NT2/D1 (cell line): ENCODE results near the gene TTC3.

ENCODE experiments used
- DNase-seq: peaks from one replicate; pipeline ENCODE4 v3.0.0-alpha.2; 2011; ENCODE audit warnings: low read depth, low spot score
- H3K27me3 ChIP-seq: 2 replicates; pipeline ENCODE4 v1.6.0; 2011; ENCODE audit warnings: mild to moderate bottlenecking; ENCODE audit not compliant: insufficient read length, insufficient read depth
- H3K36me3 ChIP-seq: 2 replicates; pipeline ENCODE4 v1.6.1; 2011; ENCODE audit warnings: mild to moderate bottlenecking, low read length, mixed read lengths; ENCODE audit not compliant: insufficient read depth, insufficient read length
- H3K4me1 ChIP-seq: 2 replicates; pipeline ENCODE4 v1.5.1; 2011; ENCODE audit not compliant: insufficient read depth, insufficient read length
- H3K4me3 ChIP-seq: 2 replicates; pipeline ENCODE4 v1.5.1; 2011; ENCODE audit warnings: low read depth; ENCODE audit not compliant: insufficient read length
- H3K9ac ChIP-seq: 2 replicates; pipeline ENCODE4 v1.6.0; 2011; ENCODE audit warnings: low read depth; ENCODE audit not compliant: insufficient read length
- H3K9me3 ChIP-seq: 2 replicates; pipeline ENCODE4 v1.5.1; 2011; ENCODE audit warnings: mild to moderate bottlenecking, low read length; ENCODE audit not compliant: insufficient read depth
- SUZ12 ChIP-seq: IDR thresholded peaks from 2 replicates; pipeline ENCODE4 v1.6.1; 2011; ENCODE audit not compliant: insufficient read length, insufficient read depth; ENCODE audit errors: extremely low read depth
- YY1 ChIP-seq: IDR thresholded peaks from 2 replicates; pipeline ENCODE4 v1.6.1; 2011; ENCODE audit not compliant: insufficient read length, insufficient read depth
- ZNF274 ChIP-seq: IDR thresholded peaks from 2 replicates; pipeline ENCODE4 v1.6.1; 2011; ENCODE audit warnings: mild to moderate bottlenecking, low read depth, low read length

The TTC3 gene

GRCh38 chr21:37166733-37167132 lies 93.7 kb downstream of the TTC3 start:
- no peaks in the 10 kb centered on the region for H3K27me3 ChIP-seq
- no peak overlapping the region for H3K4me3 ChIP-seq
- TF ChIP-seq ZNF274: no peak
- no peak for TF ChIP-seq YY1
- no peak for TF ChIP-seq SUZ12
- H3K9me3 ChIP-seq: no peaks in the 10 kb centered on the region
- H3K36me3 ChIP-seq: peaks cover 76% of the 10 kb centered on the region
- H3K4me1 ChIP-seq: no peaks in the 10 kb centered on the region
- H3K9ac ChIP-seq: no peak overlapping the region
- peak; percentile 16 for DNase-seq

GRCh38 chr21:37168666-37169065 lies 95.6 kb downstream of the TTC3 start:
- H3K4me3 ChIP-seq: no peak overlapping the region
- H3K36me3 ChIP-seq: peaks cover 72% of the 10 kb centered on the region
- no peak for DNase-seq
- TF ChIP-seq SUZ12: no peak
- no peak for TF ChIP-seq YY1
- no peak for TF ChIP-seq ZNF274
- H3K4me1 ChIP-seq: no peaks in the 10 kb centered on the region
- no peaks in the 10 kb centered on the region for H3K27me3 ChIP-seq
- no peak overlapping the region for H3K9ac ChIP-seq
- no peaks in the 10 kb centered on the region for H3K9me3 ChIP-seq

DNA sequence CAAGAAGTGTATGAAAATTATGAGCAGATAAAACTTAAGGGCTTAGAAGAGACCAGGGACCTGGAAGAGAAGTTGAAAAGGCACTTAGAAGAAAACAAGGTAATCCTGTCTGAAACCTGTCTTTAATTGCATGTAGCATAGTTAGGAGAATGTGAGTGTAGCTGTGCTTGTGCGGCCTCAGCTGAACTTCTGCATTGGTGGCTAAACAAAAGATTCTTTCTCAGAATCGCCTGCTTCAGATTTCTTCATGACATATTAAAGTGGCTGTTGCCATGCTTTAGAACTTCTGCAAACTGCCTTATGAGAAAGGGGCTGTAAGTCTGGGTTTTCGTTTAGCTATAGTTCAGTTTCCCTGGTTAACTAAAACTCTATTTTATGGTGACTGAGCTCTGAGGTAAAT lies 99.6 kb downstream of the TTC3 start:
- Histone ChIP-seq H3K4me3 (no peak overlapping the region), H3K9me3 (no peaks in the 10 kb centered on the region), H3K4me1 (no peaks in the 10 kb centered on the region), H3K27me3 (no peaks in the 10 kb centered on the region), H3K36me3 (peaks cover 65% of the 10 kb centered on the region), H3K9ac (no peak overlapping the region)
- TF ChIP-seq SUZ12 (no peak), ZNF274 (no peak), YY1 (no peak)
- DNase-seq: no peak

DNA sequence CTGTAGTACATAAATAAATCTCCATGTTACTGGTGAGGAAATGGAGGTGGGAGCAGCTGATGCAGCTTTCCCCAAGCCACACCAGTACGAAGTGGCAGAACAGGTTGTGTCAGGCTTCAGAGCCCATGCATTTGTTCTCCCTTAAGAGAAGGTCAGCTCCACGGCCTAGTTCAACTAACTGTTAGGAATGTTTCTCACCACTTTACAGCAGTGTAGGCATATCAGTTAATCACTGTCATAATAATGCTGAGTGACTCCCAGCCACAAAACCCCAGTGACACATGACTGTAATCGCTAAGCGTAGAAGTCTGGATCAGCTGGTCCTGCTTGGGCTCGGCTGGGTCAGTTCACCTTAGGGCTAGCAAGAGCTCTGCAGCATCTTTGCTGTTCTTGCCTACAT lies 103.7 kb downstream of the TTC3 start:
- Histone ChIP-seq H3K9ac (no peak overlapping the region), H3K27me3 (no peaks in the 10 kb centered on the region), H3K36me3 (peaks cover 71% of the 10 kb centered on the region), H3K9me3 (no peaks in the 10 kb centered on the region), H3K4me3 (no peak overlapping the region), H3K4me1 (no peaks in the 10 kb centered on the region)
- no peak for TF ChIP-seq ZNF274
- no peak for TF ChIP-seq YY1
- TF ChIP-seq SUZ12: no peak
- no peak for DNase-seq

DNA sequence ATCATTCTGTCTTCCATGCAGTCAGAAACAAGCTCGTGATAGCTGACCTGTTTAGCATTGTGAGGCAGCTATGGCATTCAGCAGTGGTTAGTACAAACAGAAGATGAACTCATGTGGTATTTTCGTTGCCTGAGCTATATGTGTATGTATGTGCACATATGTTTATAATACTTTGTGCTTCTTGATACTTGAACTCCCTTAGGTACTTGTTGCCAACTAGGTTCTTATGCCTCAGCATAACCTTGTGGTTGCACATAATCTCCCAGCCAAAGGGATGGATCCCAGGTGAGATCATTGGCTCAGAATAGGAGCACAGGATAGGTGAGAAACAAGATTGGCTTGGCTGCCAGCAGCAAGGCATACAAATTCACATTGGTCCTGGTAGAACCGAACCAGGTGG lies 108.0 kb downstream of the TTC3 start:
- Histone ChIP-seq H3K4me3 (no peak overlapping the region), H3K27me3 (no peaks in the 10 kb centered on the region), H3K9me3 (no peaks in the 10 kb centered on the region), H3K4me1 (no peaks in the 10 kb centered on the region), H3K9ac (no peak overlapping the region), H3K36me3 (peaks cover 78% of the 10 kb centered on the region)
- no peak for DNase-seq
- TF ChIP-seq SUZ12: no peak
- TF ChIP-seq YY1: no peak
- TF ChIP-seq ZNF274: no peak

- Histone ChIP-seq H3K4me1 (no peaks in the 10 kb centered on the region), H3K9ac (no peak overlapping the region), H3K36me3 (peaks cover 79% of the 10 kb centered on the region), H3K4me3 (no peak overlapping the region), H3K9me3 (no peaks in the 10 kb centered on the region), H3K27me3 (no peaks in the 10 kb centered on the region)
- TF ChIP-seq YY1 (no peak), SUZ12 (no peak), ZNF274 (no peak)
- no peak for DNase-seq
Measured at GRCh38 chr21:37182222-37182621, 109.2 kb downstream of the TTC3 start.

DNA sequence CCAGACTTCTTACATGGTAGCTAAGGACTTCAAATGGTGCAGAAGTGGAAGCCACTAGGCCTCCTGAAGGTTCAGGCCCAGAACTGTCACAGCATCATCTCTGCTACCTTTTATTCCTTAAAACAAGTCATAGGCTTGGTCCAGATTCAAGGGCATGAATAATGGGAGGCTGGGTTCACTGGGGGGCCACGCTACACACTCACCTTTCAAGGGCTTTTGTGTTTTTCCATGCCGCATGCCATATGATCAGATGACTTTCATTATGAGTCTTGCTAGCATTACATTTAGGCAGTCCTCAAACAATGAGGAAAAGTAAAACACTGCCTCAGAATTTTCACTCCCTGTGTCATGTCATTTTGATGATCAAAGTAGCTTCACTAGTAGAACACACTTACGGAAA lies 110.7 kb downstream of the TTC3 start:
- H3K4me3 ChIP-seq: no peak overlapping the region
- no peak overlapping the region for H3K9ac ChIP-seq
- H3K27me3 ChIP-seq: no peaks in the 10 kb centered on the region
- H3K36me3 ChIP-seq: peaks cover 80% of the 10 kb centered on the region
- H3K9me3 ChIP-seq: no peaks in the 10 kb centered on the region
- no peak for DNase-seq
- no peaks in the 10 kb centered on the region for H3K4me1 ChIP-seq
- TF ChIP-seq YY1 (no peak), ZNF274 (no peak), SUZ12 (no peak)
